DMS53 treated with DMSO at 0.1 percent for 48 hours (cell line): ENCODE results near the gene PPP1R3G.
A peak's percentile ranks its signal among the peaks of the same experiment; 100 is the strongest.
"Not testable (repeated sequence)": the region's sequence is repeated elsewhere in the genome, so short reads cannot be mapped to it uniquely, and the experiment has no call there.

ENCODE experiments used
- DNase-seq: peaks from one replicate; lab custom pipeline; 2025; ENCODE audit not compliant: unreplicated experiment; lab: John Stamatoyannopoulos, UW

Gene PPP1R3G

DNA sequence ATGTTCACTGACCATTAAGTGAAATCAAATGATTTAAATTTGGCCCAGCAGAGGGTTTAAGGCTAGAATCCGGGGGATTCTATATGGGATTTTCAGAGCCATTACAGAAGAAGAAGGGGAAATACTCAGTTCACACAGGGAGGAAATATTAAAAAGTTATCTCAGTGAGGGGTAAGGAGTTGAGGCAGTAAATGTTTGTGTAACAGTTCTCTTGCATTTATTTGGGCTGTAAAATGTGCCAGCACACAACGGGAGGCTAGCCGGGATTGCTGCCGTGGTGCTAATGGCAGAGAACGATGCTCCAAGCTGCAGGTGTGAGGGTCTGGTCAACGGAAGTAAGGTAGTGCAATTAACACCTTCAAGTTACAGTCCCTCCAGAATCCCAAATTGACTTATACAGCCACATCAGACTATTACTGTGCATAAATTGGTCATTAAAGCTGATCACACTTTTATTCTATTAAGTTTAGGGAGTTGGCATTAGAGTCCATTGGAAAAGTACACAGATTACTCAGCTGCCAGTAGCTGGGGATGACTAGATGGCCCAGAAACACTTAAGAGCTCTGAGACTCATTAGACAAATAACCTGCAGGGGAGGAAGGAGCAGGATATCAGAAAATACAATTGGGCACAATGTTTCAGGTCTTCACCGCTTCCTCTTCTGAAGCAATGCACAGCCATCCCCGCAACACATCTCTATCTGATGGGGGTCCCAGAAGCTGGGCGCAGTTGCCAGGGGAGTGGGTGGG is 31.3 kb downstream of the PPP1R3G start:
- DNase-seq, result no peak

DNA sequence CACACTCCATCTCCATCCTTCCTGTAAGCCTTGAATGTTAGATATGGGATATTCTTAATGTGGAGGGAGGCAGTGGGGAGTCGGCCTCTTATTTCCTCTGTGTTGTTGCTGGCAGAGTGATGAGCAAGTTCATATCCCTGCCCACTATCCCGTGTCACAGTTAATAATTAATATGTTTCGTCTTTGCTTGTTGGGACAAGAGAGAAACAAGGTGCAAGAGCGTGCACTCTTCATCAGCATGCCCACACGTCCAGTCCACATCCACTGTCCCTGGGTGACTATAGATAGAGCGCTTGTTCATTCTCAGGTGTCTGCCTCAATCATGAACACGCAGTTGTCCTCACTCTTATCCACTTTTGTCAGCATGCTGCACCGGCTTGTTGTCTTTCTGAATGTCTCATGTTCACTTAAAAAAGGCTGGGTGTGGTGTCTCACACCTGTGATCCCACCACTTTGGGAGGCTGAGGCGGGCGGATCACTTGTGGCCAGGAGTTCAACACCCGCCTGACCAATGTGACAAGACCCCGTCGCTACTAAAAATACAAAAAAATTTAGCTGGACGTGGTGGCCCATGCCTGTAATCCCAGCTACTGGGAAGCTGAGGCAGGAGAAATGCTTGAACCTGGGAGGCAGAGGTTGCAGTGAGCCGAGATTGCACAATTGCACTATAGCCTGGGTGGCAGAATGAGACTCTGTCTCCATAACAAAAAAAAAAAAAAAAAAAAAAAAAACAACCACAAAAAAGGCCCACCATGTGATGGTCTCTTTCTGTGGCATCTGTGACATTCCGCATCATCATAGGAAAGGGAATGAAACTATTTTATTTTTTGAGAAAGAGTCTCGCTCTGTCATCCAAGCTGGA is 34.2 kb downstream of the PPP1R3G start:
- DNase-seq, result peak; percentile 13

DNA sequence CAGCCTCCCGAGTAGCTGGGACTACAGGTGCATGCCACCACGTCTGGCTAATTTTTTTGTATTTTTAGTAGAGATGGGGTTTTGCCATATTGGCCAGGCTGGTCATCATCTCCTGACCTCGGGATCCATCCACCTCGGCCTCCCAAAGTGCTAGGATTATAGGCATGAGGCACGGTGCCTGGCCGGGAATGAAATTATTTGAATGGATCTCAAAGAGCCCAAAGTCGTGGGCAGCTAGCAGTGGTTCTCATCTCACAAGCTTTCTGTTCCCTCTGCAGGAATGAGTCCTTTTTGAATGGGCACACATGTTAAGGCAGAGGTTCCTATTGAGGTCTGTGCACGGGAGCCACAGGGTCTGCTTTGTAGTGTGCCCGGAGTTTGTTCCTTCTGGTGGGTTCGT is 34.9 kb downstream of the PPP1R3G start:
- DNase-seq, result no peak

DNA sequence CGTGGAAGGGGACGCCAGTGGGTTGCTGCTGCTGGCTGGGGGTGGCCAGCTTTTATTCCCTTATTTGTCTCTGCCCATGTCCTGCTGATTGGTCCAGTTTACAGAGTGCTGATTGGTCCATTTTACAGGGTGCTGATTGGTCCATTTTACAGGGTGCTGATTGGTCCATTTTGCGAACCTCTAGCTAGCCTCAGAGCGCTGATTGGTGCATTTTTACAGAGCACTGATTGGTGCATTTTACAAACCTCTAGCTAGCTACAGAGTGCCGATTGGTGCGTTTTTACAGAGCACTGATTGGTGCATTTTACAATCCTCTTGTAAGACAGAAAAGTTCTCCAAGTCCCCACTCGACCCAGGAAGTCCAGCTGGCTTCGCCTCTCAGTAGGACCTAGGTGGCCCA is 35.4 kb downstream of the PPP1R3G start:
- not testable (repeated sequence) for DNase-seq

DNA sequence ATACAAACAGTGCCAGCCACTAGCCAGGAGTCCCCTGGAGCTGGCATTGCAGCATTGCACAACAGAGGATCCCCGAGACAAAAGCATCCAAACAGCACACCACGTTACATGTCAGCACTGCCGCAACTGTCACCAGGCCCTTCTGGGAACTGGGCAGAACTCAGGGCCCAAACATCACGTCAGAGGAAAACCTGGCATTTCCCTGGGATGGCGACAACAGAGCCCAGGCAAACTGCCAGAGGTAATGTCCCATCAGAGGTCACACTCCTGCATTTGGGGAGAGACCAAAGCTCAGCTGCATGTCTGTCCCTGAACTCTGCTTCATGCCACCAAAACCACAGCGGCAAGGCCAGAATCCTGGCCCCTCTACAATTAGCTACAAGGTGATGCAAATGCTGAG is 36.3 kb downstream of the PPP1R3G start:
- DNase-seq, result no peak

DNA sequence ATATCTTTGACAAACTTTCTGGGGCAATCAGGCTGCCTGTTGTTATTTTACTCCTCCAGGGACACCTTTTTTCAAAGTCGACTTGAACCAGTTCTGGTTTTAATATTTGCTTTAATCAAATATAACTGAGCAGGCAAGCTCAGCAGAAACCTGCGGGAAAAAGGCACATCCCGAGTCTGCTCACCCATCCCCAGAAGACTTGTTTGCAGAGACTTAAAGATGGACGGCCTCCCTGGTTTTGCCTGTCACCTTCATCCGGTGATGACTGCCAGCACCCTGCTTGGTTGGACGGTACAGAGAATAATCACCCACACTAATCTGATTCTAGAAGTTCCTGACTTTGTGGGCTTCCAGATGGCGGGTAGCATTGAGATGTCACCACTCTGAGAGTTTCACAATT is 36.8 kb downstream of the PPP1R3G start:
- DNase-seq, result no peak

DNA sequence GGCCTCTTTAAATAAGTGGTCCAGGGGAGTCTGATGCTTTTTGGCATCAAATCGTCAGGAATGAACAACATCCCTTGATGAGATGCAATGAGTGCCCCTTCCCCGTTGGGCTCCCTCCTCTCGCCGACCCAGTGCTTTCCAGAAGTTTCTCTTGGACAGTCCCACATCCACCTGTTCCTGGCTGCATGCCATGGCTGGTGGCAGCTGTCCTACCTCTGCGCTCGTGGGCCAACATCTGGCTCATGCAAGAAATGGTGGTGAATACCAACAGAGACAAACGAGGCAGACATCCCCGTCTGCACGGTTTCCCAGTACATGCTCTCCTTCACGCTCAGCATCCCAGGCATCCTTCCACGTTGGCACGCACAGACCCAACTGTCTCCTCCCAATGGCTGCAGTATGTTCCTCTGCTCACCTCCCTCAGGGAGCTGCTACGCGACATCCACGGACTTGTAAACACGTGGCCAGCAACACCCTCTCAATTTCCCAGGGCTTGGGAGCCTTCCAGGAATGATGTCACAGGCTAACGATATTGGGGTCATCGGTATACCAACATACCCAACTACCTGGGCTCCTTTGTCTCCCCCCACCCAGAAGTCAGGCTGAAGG is 37.5 kb downstream of the PPP1R3G start:
- no peak for DNase-seq

DNA sequence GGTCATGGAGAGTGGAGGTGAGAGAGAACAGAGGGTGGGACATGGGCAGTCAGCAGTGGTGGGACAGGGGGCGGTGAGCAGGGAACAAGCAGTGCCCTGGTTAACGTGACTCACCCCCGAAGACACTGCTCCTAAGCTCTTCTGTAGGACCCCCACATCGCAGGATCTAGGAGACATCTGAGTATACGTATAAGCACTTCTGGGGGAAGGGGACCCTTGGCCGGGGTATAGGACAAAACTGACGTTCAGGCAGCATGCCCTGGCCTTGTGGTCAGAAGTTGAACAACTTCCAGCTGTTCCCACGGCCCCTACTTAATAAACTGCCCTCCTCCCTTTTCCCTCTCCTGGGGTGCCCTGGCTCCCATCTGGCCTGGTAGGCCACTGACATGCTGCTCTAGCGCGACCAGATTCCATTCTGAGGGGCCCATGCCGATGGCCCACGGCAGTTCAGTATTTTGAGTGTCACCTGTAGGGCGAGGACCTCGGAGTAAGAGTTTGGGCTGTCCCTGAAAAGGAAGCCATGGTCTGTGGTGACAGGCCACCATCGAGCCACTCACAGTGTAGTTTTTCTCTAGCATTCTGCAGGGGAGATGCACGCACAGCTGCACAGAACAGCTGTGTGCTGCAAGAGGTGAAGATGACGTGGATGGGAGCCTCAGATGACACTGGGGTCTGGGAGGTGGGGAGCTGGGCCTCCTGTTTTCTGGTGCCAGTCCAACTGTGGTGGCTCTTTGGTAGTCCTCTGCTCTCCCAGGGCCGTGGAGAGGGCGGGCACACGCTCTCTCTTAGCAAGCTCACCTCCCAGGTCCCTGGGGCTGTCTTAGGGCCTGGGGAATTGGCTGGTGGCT is 38.4 kb downstream of the PPP1R3G start:
- DNase-seq, result no peak

DNA sequence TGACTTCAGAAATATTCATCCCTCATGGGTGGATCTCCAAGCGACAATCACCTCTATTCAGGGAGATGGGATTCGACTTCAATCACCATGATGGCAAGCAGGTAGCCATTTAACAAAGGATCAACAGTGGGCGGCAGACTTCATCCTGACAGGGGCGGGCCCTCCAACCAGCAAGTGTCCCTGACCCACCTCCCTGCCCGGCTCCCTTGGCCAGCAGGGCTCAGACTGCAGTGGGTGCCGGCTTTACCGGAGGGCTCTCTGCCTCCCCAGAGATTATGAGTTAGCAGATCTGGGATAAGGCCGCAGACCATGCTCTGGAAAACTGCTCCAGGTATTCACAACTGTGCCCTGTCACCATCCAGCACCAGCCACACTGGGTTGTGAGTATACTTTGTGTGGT is 39.4 kb downstream of the PPP1R3G start:
- no peak for DNase-seq

DNA sequence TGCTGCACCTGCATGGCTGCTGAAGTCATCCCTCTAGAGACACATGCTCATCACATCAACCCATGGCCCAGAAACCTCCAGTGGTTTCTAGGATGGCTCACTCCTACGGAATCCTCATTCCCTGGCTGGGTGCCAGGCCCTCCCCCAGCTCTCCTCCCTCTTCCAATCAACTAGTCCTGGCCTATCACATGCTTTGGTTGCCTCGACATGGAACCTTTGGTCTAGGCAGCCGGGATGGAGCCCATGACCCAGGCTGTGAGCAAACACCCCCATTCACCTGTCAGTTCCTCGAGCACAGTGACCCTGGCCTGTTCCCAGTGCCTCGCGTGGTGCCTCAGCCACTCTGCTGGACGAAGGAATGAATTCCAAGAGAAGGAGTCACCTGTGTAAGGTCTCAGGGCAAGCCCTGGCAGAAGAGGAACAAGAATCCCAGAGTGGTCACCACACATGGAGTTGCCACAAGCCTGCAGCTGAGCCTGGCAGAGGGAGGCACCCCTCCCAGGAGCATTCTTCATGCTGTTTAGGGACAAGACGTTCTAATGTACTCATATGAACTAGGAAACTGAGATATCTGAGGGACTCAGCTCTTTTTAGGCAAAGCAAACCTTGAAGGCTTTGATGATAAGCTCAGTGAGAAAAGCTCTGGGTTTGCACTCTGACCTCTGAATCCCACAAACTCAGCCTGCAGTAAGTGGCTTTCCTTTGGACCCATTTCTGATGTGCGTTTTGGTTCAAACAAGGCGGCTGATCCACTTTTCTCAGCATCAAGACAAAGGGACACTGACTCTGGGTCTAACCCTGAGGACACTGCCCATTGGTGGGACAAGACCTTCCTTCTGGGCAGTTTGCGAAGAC is 40.2 kb downstream of the PPP1R3G start:
- DNase-seq, result no peak

DNA sequence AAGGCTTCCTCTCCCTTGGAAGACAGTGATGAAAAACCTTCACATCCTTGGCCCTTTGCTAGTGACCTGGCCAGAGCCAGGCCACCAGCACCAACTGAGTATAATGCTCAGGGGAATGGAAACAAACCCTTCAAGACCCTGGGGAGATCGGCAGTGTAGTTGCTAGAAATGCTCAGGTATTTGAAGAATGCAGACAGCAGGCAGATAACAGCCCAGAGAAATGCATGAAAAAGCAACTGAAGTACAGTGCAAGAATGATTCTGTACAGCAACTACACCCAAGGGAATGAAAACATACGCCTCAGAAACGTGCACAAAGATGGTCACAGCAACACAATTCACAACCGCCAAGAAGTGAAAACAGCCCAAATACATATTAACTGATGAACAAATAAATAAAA is 41.1 kb downstream of the PPP1R3G start:
- no peak for DNase-seq

DNA sequence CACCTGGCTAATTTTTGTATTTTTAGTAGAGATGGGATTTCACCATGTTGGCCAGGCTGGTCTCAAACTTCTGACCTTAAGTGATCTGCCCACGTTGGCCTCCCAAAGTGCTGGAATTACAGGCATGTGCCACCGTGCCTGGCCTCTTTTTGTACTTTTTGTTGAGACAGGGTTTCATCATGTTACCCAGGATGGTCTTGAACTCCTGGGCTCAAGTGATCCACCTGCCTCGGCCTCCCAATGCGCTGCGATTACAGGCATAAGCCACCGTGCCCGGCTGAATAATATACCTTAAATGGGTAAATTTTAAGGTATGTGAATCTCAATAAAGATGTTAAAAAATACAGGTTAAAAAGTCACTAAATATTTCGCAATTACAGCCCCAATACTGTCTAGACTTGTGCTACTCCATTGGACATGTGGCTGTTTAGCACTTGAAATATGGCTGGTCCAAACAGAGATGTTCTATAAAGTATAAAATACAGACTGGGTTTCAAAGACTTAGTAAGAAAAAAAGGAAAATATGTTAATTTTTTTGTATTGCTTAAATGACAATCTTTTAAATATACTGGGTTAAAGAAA is 42.1 kb downstream of the PPP1R3G start:
- DNase-seq, result no peak

DNA sequence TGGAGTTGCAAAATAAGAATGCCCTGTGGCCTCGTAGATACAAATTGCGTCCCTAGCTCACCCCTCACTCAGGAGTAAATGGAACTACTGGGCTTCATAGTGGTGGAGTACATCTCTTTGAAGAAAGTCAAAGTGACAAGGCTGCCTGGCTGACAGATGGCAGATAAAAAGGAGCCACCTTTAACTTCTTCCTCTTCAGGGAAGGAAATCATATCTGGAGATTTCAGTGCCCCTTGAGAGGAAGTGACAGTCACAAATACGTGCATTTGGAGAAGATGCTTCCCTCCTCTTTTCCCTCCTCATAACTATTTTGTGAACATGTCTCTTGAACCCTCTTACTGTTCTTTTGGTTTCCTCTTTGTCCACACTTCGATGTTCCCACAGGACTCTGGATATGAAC is 43.2 kb downstream of the PPP1R3G start:
- no peak for DNase-seq

DNA sequence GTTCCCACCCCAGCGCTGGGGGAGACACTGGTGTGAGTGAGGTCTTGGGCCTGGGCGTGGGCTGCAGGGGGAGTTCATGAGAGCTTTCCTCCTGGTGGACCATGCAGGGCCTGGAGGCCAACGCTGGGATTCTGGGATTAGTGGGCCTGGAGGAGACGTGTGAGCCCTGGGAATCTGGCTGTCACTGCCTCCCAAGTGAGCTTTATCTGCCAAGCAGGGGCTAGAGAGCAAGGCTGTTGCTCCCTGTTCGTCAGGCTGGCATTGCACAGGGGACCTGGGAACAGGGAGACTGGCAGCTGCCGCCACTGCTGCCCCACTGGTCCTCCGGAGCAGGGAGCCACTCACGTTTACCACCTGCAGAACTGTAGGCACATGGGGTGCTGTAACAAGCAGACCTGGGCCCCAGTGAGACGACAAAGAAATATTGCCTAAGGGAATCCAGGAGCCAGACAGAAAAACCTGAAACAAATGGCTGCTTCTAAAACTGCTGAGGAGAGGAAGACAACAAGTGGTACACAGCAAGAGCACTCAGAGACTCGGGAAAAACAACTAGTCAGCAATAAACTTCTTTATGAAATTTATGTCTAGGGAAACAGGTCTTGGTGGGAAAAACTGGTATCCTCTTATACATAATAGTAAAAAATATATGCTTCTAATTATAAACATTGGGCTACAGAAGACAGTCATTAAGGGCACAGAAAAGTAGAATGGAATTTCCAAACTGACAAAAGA is 45.2 kb downstream of the PPP1R3G start:
- DNase-seq, result no peak

DNA sequence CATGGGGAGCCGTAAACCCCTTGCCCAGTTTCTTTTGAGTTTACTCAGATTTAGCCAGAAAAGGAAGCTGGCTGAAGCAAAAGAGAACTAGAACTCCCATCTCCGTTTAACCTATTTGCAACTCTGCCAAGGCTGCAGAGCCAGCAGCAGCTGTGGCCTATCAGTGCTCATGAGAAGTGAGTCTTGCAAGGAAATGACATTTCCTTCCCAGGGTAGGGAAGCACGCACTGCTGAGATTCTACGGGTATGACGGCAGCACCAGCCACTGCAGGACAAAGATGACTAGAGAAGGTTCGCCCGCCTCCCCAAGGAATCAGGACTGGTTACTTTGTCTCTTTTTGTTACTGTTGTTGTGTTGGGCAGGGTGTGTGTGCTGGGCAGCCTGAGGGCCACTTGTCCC is 47.6 kb downstream of the PPP1R3G start:
- DNase-seq, result no peak

DNA sequence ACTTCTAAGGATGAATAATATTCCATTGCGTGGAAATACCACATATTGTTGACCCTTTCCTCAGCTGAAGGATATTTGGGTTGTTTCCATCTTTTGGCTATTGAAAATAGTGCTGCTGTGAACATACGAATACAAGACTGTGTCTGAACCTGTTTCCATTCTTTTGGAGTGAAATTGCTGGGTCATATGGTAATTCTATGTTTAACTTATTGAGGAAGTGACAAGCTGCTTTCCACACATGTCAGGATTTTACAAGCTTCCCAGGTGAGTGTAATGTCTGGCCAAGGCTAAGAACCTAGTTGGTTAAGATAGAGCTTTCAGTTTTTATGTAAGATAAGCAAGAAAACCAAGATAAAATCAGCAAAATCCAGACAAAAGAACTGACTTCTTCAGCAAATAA is 48.8 kb downstream of the PPP1R3G start:
- no peak for DNase-seq

DNA sequence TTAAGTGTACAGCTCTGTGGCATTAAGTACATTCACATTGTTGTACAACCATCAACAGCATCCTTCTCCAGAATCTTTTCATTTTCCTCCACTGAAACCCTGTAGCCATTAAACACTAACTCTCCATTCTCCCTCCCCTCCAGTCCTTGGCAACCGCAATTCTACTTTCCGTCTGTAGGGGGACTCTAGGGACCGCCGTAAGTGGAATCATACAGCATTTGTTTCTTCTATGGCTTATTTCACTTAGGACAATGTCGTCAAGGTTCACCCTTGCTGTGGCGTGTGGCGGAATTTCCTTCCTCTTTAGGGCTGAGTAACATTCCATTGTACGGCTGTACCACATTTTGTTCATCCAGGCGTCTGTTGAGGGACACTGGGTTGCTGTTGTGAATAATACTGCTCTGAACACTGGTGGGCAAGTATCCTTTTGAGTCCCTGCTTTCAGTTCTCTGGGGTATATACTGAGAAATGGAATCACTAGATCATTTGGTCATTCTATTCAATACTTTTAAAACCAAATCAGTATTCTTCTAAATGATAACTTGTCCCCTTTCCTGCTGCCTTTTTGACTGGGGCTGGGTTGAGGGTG is 50.7 kb downstream of the PPP1R3G start:
- no peak for DNase-seq

DNA sequence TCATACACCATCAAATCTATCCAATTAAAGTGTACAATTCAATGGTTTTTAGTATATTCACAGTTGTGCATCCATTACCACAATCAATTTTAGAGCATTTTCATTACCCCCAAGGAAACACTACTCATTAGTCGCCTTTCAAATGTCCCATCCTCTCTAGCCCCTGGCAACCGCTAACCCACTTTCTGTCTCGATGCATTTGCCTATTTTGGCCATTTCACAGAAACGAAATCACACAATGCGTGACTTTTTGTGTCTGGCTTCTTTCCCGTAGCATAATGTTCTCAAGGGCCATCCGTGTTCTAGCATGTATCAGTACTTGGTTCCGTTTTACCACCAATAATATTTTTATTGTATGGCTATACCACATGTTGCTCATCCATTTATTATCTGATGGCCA is 51.7 kb downstream of the PPP1R3G start:
- no peak for DNase-seq
